Smooth muscle cell (in vitro differentiated cells): ENCODE results near the gene EMID1. TPM values are rescaled to one million over a fixed set of nuclear protein-coding genes. Genes with fewer than 3 reads are reported as not detected.

Experiments
- DNase-seq: peaks from one replicate; lab custom pipeline; 2025; ENCODE audit not compliant: unreplicated experiment; lab: John Stamatoyannopoulos, UW
- H2AFZ ChIP-seq: fragments of 200-600 bp; sonication (generic); 2 replicates; pipeline ENCODE4 v1.6.0; 2016; ENCODE audit warnings: antibody characterized with exemption, low read depth, mild to moderate bottlenecking
- H3F3A ChIP-seq: fragments of 200-600 bp; sonication (generic); 2 replicates; pipeline ENCODE4 v1.6.0; 2017; ENCODE audit warnings: antibody characterized with exemption, low read depth
- H3K27ac ChIP-seq: fragments of 200-600 bp; sonication (generic); 2 replicates; pipeline ENCODE4 v1.5.1; 2016; ENCODE audit warnings: low read depth, mild to moderate bottlenecking
- H3K27me3 ChIP-seq: fragments of 200-600 bp; sonication (generic); 2 replicates; pipeline ENCODE4 v1.6.1; 2016; ENCODE audit warnings: low read depth, mild to moderate bottlenecking
- H3K36me3 ChIP-seq: fragments of 200-600 bp; sonication (generic); 2 replicates; pipeline ENCODE4 v1.5.1; 2016; ENCODE audit warnings: low read depth
- H3K4me1 ChIP-seq: fragments of 200-600 bp; sonication (generic); 2 replicates; pipeline ENCODE4 v1.5.1; 2016; ENCODE audit warnings: low read depth
- H3K4me2 ChIP-seq: fragments of 200-600 bp; sonication (generic); 2 replicates; pipeline ENCODE4 v1.6.0; 2016; ENCODE audit warnings: mild to moderate bottlenecking
- H3K4me3 ChIP-seq: fragments of 200-600 bp; sonication (generic); 2 replicates; pipeline ENCODE4 v1.5.1; 2016; ENCODE audit warnings: mild to moderate bottlenecking
- H3K79me2 ChIP-seq: fragments of 200-600 bp; sonication (generic); 2 replicates; pipeline ENCODE4 v1.6.0; 2016; ENCODE audit warnings: low read depth, mild to moderate bottlenecking
- H3K9ac ChIP-seq: fragments of 200-600 bp; sonication (generic); 2 replicates; pipeline ENCODE4 v1.6.0; 2016; ENCODE audit warnings: low read depth
- H3K9me3 ChIP-seq: fragments of 200-600 bp; sonication (generic); replicated peaks from 2 replicates; pipeline ENCODE4 v1.5.1; 2016; ENCODE audit warnings: low read depth
- H4K20me1 ChIP-seq: fragments of 200-600 bp; sonication (generic); 2 replicates; pipeline ENCODE4 v1.6.0; 2016; ENCODE audit warnings: low read depth
- CTCF ChIP-seq: fragments of 200-600 bp; sonication (generic); IDR thresholded peaks from 2 replicates; pipeline ENCODE4 v1.5.1; 2017; ENCODE audit warnings: borderline replicate concordance, mild to moderate bottlenecking, antibody characterized with exemption; ENCODE audit not compliant: insufficient read depth, poor library complexity, severe bottlenecking
- WGBS: methylation state at CpG from one replicate; pipeline ENCODE4 v1.1.7; 2016; ENCODE audit warnings: low lambda C conversion rate; 5-methylcytosine and 5-hydroxymethylcytosine counted together
- polyA plus RNA-seq: library from polyadenylated mRNA; unstranded; fragments of >200 nt; fragmentation: Nextera tagmentation; extraction: Ambion mirVana; gene quantifications from 2 replicates; pipeline ENCODE4 v1.2.1, GENCODE V29; 2016
- total RNA-seq: library from RNA; depleted of rRNA; stranded (reverse); fragments of >200 nt; gene quantifications from 2 replicates; pipeline ENCODE4 v1.2.3, GENCODE V29; 2014

EMID1 gene
- total and polyA plus RNA-seq, 2 experiments from 2014 or later, result 1.1 to 3.9 TPM

GRCh38 chr22:29165321-29166060, 40.2 kb upstream of the EMID1 start:
- no peaks in the 10 kb centered on the region for H4K20me1 ChIP-seq
- H3K4me3 ChIP-seq, result no peak overlapping the region
- H2AFZ ChIP-seq, result no peak overlapping the region
- H3K27me3 ChIP-seq, result peaks cover 4% of the 10 kb centered on the region
- H3K27ac ChIP-seq, result no peak overlapping the region
- H3K4me2 ChIP-seq, result no peak overlapping the region
- H3K36me3 ChIP-seq, result no peaks in the 10 kb centered on the region
- 92% methylated on average over 11 of the region's 11 CpGs for WGBS
- DNase-seq, result no peak
- no peaks in the 10 kb centered on the region for H3K4me1 ChIP-seq
- H3K79me2 ChIP-seq, result no peaks in the 10 kb centered on the region
- no peaks in the 10 kb centered on the region for H3F3A ChIP-seq
- no peak overlapping the region for H3K9ac ChIP-seq
- H3K9me3 ChIP-seq, result no peaks in the 10 kb centered on the region
- TF ChIP-seq CTCF, result no peak

- Histone ChIP-seq H3K4me1 (no peaks in the 10 kb centered on the region), H3K79me2 (no peaks in the 10 kb centered on the region), H3K27me3 (no peaks in the 10 kb centered on the region), H3F3A (no peaks in the 10 kb centered on the region), H3K4me2 (no peak overlapping the region), H3K9ac (no peak overlapping the region), H4K20me1 (no peaks in the 10 kb centered on the region), H3K4me3 (no peak overlapping the region), H3K36me3 (no peaks in the 10 kb centered on the region), H3K27ac (no peak overlapping the region), H2AFZ (no peak overlapping the region), H3K9me3 (no peaks in the 10 kb centered on the region)
- WGBS, result 89% methylated on average over 6 of the region's 6 CpGs
- no peak for TF ChIP-seq CTCF
- DNase-seq, result no peak
Measured at GRCh38 chr22:29166180-29166579, 39.5 kb upstream of the EMID1 start.

- no peaks in the 10 kb centered on the region for H3K4me1 ChIP-seq
- H3K27me3 ChIP-seq, result no peaks in the 10 kb centered on the region
- DNase-seq, result no peak
- no peak overlapping the region for H3K4me2 ChIP-seq
- H3F3A ChIP-seq, result no peaks in the 10 kb centered on the region
- TF ChIP-seq CTCF, result no peak
- H3K79me2 ChIP-seq, result no peaks in the 10 kb centered on the region
- no peak overlapping the region for H2AFZ ChIP-seq
- H4K20me1 ChIP-seq, result no peaks in the 10 kb centered on the region
- H3K27ac ChIP-seq, result no peak overlapping the region
- no peak overlapping the region for H3K9ac ChIP-seq
- H3K36me3 ChIP-seq, result no peaks in the 10 kb centered on the region
- H3K4me3 ChIP-seq, result no peak overlapping the region
- H3K9me3 ChIP-seq, result no peaks in the 10 kb centered on the region
- whole genome bisulfite sequencing, result 78% methylated on average over 22 of the region's 22 CpGs
Measured at GRCh38 chr22:29167032-29167911, 38.4 kb upstream of the EMID1 start.
